ENCODE data around the gene PLEKHA6. TPM values are rescaled to one million over a fixed set of nuclear protein-coding genes. Genes with fewer than 3 reads are reported as not detected.

PLEKHA6 gene
- total and polyA plus RNA-seq, 7 experiments from 2014 or later, result 0.05 to 1.9 (median 0.46) TPM; not detected in 1

DNA sequence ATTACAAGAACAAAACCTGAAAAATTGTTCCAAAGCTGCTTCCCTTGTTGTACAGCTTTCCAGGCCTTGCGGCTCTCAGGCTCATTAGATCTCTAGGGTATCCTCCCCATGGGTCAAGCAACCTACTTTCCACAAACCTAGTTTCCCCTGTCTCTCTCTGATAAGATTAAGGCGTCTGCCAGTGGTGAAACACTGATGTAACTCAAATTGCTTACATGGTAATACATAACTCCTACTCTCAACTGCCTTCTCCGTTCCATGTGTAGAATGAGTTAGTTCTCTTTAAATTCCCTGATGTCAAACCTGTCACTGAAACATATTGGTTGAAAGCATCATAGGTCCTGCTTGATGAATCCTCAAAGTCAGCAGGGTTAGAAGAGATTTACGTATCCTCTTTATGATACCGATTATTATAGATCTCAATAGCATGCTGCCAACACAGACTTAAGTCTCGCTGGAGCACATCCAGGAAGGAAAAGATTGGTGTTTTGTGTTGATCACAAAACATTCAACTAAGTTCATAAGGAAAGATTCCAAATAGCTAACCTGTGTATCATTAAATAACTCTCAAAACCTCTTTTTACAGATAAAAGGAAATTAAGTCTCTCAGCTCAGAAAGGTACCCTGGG lies 41.3 kb upstream of the PLEKHA6 start:
- ATAC-seq (no peak), DNase-seq (no peak)
- Mint-ChIP-seq H3K4me1 (peaks cover 10 to 42% (median 26%) of the 10 kb centered on the region in 7 donors), H3K4me3 (no peak overlapping the region), H3K36me3 (peaks cover 0 to 23% (median 11%) of the 10 kb centered on the region in 5 donors), H3K9me3 (peaks cover 0 to 1% (median 0%) of the 10 kb centered on the region in 11 donors), H3K27me3 (no peaks in the 10 kb centered on the region), H3K27ac (peak overlapping the region in 7 of 9 donors; percentile 41 to 86 (median 62))
- intact Hi-C loops (cut with micrococcal nuclease), result no loop called here
- peaks cover 20 to 50% (median 25%) of the 10 kb centered on the region in 3 experiments for H3K36me3 ChIP-seq (ENCODE audit: control insufficient read depth in 2 of 3, insufficient read depth in 3 of 3, low read length in 3 of 3)
- H3K4me1 ChIP-seq (ENCODE audit: control insufficient read depth in 2 of 2, insufficient read depth in 2 of 2, low read length in 2 of 2), result peaks cover 11 to 14% of the 10 kb centered on the region in 2 donors
- ChIA-PET POLR2A (interaction anchor here (1.0 kb wide), 2 partner anchors 9 kb away, joined by 3 to 7 read pairs; no protein-coding TSS in a partner anchor), CTCF (interaction anchor here (1.2 to 5.6 kb wide), 2 partner anchors 13 to 237 kb away, joined by 3 to 46 read pairs; partner anchors contain the start of gene REN)
- H3K27ac ChIP-seq (ENCODE audit: low read depth, low read length), result peak overlapping the region; percentile 27
- no peaks in the 10 kb centered on the region for H3K27me3 ChIP-seq (ENCODE audit: control insufficient read depth in 2 of 2, insufficient read depth in 2 of 2, low read length in 2 of 2)
- no peaks in the 10 kb centered on the region for H3K9me3 ChIP-seq (ENCODE audit: control insufficient read depth in 2 of 3, low read length in 3 of 3)
- no peak overlapping the region for H3K4me3 ChIP-seq (ENCODE audit: low read length)

DNA sequence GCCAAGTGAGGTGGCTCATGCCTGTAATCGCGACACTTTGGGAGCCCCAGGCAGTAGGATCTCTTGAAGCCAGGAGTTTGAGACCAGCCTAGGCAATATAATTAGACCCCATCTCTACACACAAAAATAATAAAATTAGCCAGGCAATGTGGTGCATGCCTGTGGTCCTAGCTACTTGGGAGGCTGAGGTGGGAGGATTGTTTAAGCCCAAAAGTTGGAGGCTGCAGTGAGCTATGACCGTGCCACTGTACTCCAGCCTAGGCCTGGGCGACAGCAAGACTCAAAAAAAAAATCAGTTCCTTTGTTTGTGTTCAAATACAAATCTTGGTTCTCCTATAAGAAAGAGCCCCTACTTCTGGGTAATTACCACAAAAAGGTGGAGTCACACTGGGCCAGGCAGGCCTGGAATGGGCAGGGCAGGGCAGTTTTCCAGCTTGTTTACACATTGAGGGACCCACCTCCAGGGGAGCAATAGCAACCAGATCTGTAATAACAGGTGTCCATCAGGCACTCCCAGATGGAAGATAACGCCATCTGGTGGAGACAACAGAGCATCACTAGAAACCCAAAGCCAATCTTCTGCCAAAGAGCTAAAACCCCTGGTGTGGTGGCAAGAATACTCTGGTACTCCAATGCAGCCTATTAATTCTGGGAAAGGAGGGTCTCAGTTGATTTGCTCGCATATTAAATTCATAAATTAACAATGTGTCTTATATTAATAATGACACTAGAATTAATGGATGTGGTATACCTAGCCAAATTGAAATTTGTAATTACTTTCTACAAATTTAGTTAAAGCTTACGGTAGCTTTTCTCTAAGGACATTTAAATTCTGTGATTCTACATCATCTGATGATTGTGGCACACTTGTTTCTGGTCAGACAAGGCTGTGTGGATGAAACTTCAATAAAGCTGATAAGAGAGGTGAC lies 38.7 kb upstream of the PLEKHA6 start:
- Histone ChIP-seq H3K27me3 (ENCODE audit: control insufficient read depth in 2 of 2, insufficient read depth in 2 of 2, low read length in 2 of 2) (no peaks in the 10 kb centered on the region), H3K27ac (ENCODE audit: low read depth, low read length) (peak overlapping the region; percentile 54), H3K9me3 (ENCODE audit: control insufficient read depth in 2 of 3, low read length in 3 of 3) (no peaks in the 10 kb centered on the region), H3K4me3 (ENCODE audit: low read length) (no peak overlapping the region), H3K36me3 (ENCODE audit: control insufficient read depth in 2 of 3, insufficient read depth in 3 of 3, low read length in 3 of 3) (peaks cover 9 to 33% (median 10%) of the 10 kb centered on the region in 3 experiments), H3K4me1 (ENCODE audit: control insufficient read depth in 2 of 2, insufficient read depth in 2 of 2, low read length in 2 of 2) (no peaks in the 10 kb centered on the region)
- no peak overlapping the region for H3K4me3 Mint-ChIP-seq
- H3K36me3 Mint-ChIP-seq, result peaks cover 0 to 20% (median 8%) of the 10 kb centered on the region in 5 donors
- DNase-seq (peak in 8 of 9 donors; percentile 44 to 74 (median 66)), ATAC-seq (peak; percentile 92)
- ChIA-PET CTCF (interaction anchor here (0.6 to 5.6 kb wide), 15 partner anchors 9 to 1384 kb away, joined by 3 to 46 read pairs (median 4); partner anchors contain the start of gene REN), POLR2A (interaction anchor here (0.6 to 1.2 kb wide), 5 partner anchors 9 to 1305 kb away, joined by 3 to 7 read pairs (median 5); no protein-coding TSS in a partner anchor)
- intact Hi-C loops (cut with micrococcal nuclease), result loop anchor here (1.0 to 5.0 kb wide), 6 partner anchors 8 to 536 kb away; partner anchors contain the start of gene SNRPE (in 1 of the 2)
- no peaks in the 10 kb centered on the region for H3K27me3 Mint-ChIP-seq
- H3K4me1 Mint-ChIP-seq, result peaks cover 4 to 21% (median 8%) of the 10 kb centered on the region in 7 donors
- peak overlapping the region; percentile 55 to 91 (median 80) for H3K27ac Mint-ChIP-seq
- no peaks in the 10 kb centered on the region for H3K9me3 Mint-ChIP-seq

DNA sequence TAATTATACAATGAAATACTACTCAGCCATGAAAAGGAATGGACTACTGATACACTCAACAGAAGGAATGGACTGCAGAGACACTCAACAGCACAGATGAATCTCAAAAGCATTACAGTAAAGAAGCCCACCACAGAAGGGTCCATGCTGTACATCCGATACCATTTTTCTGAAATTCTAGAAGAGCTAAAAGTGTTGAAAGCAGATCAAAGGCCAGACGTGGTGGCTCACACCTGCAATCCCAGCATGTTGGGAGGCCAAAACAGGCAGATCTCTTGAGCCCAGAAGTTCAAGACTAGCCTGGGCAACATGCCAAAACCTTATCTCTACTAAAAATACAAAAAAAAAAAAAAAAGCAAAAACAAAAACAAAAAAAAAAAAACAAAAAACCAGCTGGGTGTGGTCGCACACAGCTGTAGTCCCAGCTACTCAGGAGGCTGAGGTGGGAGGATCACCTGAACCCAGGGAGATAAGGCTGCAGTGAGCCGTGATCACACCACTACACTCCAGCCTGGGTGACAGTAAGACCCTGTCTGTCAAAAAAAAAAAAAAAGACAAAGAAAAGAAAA lies 36.4 kb upstream of the PLEKHA6 start:
- peaks cover 0 to 18% (median 8%) of the 10 kb centered on the region in 5 donors for H3K36me3 Mint-ChIP-seq
- Histone ChIP-seq H3K9me3 (ENCODE audit: control insufficient read depth in 2 of 3, low read length in 3 of 3) (no peaks in the 10 kb centered on the region), H3K4me3 (ENCODE audit: low read length) (no peak overlapping the region), H3K36me3 (ENCODE audit: control insufficient read depth in 2 of 3, insufficient read depth in 3 of 3, low read length in 3 of 3) (peaks cover 7 to 26% (median 8%) of the 10 kb centered on the region in 3 experiments), H3K27ac (ENCODE audit: low read depth, low read length) (no peak overlapping the region), H3K4me1 (ENCODE audit: control insufficient read depth in 2 of 2, insufficient read depth in 2 of 2, low read length in 2 of 2) (peaks cover 0 to 3% of the 10 kb centered on the region in 2 donors), H3K27me3 (ENCODE audit: control insufficient read depth in 2 of 2, insufficient read depth in 2 of 2, low read length in 2 of 2) (no peaks in the 10 kb centered on the region)
- H3K4me3 Mint-ChIP-seq, result no peak overlapping the region
- intact Hi-C loops (cut with micrococcal nuclease), result loop anchor here in 1 of 2 donors (5.0 kb wide), 1 partner anchor 534 kb away; the partner anchor contains the start of gene SNRPE
- CTCF ChIA-PET, result interaction anchor here (0.7 to 5.6 kb wide), 2 partner anchors 232 to 335 kb away, joined by 3 to 46 read pairs; partner anchors contain the start of gene REN
- ATAC-seq (no peak), DNase-seq (no peak)
- POLR2A ChIA-PET, result interaction anchor here (0.7 to 1.0 kb wide), 2 partner anchors 11 to 16 kb away, joined by 3 to 4 read pairs; no protein-coding TSS in a partner anchor
- H3K27ac Mint-ChIP-seq, result peak overlapping the region in 3 of 9 donors; percentile 28 to 62 (median 45)
- no peaks in the 10 kb centered on the region for H3K9me3 Mint-ChIP-seq
- peaks cover 5 to 19% (median 15%) of the 10 kb centered on the region in 7 donors for H3K4me1 Mint-ChIP-seq
- no peaks in the 10 kb centered on the region for H3K27me3 Mint-ChIP-seq

DNA sequence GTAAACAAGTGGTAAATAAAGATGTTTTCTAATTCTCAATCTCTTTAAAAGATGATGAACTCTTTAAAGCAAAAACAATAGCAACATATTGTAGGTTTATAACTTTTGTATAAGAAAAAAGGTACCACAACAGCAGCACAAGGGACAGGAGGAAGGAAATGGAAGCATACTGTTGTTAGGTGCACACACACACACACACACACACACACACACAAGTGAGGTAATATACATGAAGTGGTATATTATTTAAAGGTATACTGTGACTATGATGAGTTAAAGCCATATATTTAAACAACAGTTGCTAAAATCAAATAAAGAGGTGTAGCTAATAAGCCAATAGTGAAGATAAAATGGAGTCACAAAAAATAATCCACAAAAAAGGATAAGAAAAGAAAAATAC lies 31.9 kb upstream of the PLEKHA6 start:
- H3K27ac Mint-ChIP-seq, result peak overlapping the region in 5 of 9 donors; percentile 25 to 82 (median 49)
- Histone ChIP-seq H3K4me1 (ENCODE audit: control insufficient read depth in 2 of 2, insufficient read depth in 2 of 2, low read length in 2 of 2) (peaks cover 0 to 12% of the 10 kb centered on the region in 2 donors), H3K27ac (ENCODE audit: low read depth, low read length) (no peak overlapping the region), H3K36me3 (ENCODE audit: control insufficient read depth in 2 of 3, insufficient read depth in 3 of 3, low read length in 3 of 3) (no peaks in the 10 kb centered on the region), H3K9me3 (ENCODE audit: control insufficient read depth in 2 of 3, low read length in 3 of 3) (no peaks in the 10 kb centered on the region), H3K27me3 (ENCODE audit: control insufficient read depth in 2 of 2, insufficient read depth in 2 of 2, low read length in 2 of 2) (no peaks in the 10 kb centered on the region), H3K4me3 (ENCODE audit: low read length) (no peak overlapping the region)
- H3K9me3 Mint-ChIP-seq, result no peaks in the 10 kb centered on the region
- ChIA-PET POLR2A (interaction anchor here (1.4 kb wide), 1 partner anchor 12 kb away, joined by 3 read pairs; no protein-coding TSS in a partner anchor), CTCF (interaction anchor here (0.7 kb wide), 1 partner anchor 10 kb away, joined by 3 read pairs; no protein-coding TSS in a partner anchor)
- intact Hi-C loops (cut with micrococcal nuclease), result loop anchor here in 1 of 2 donors (1.0 kb wide), 1 partner anchor 9 kb away; no protein-coding TSS in a partner anchor
- H3K27me3 Mint-ChIP-seq, result no peaks in the 10 kb centered on the region
- peaks cover 0 to 25% (median 22%) of the 10 kb centered on the region in 7 donors for H3K4me1 Mint-ChIP-seq
- ATAC-seq (no peak), DNase-seq (no peak)
- H3K36me3 Mint-ChIP-seq, result peaks cover 0 to 7% (median 5%) of the 10 kb centered on the region in 5 donors
- no peak overlapping the region for H3K4me3 Mint-ChIP-seq

- ChIA-PET POLR2A (interaction anchor here (1.4 kb wide), 1 partner anchor 11 kb away, joined by 3 read pairs; no protein-coding TSS in a partner anchor), CTCF (interaction anchor here (0.7 to 1.0 kb wide), 2 partner anchors 9 to 22 kb away, joined by 3 read pairs; no protein-coding TSS in a partner anchor)
- no peak for DNase-seq
- H3K9me3 ChIP-seq (ENCODE audit: control insufficient read depth in 2 of 3, low read length in 3 of 3), result no peaks in the 10 kb centered on the region
- no peaks in the 10 kb centered on the region for H3K27me3 ChIP-seq (ENCODE audit: control insufficient read depth in 2 of 2, insufficient read depth in 2 of 2, low read length in 2 of 2)
- no peak overlapping the region for H3K27ac ChIP-seq (ENCODE audit: low read depth, low read length)
- no peak overlapping the region for H3K4me3 ChIP-seq (ENCODE audit: low read length)
- intact Hi-C loops (cut with micrococcal nuclease), result loop anchor here in 1 of 2 donors (1.0 kb wide), 1 partner anchor 9 kb away; no protein-coding TSS in a partner anchor
- no peak for ATAC-seq
- Mint-ChIP-seq H3K4me1 (peaks cover 0 to 25% (median 22%) of the 10 kb centered on the region in 7 donors), H3K27ac (peak overlapping the region in 8 of 9 donors; percentile 6 to 82 (median 38)), H3K4me3 (peak overlapping the region in 1 of 10 donors; percentile 8), H3K9me3 (no peaks in the 10 kb centered on the region), H3K36me3 (peaks cover 0 to 6% (median 5%) of the 10 kb centered on the region in 5 donors), H3K27me3 (no peaks in the 10 kb centered on the region)
- H3K36me3 ChIP-seq (ENCODE audit: control insufficient read depth in 2 of 3, insufficient read depth in 3 of 3, low read length in 3 of 3), result no peaks in the 10 kb centered on the region
- peaks cover 0 to 12% of the 10 kb centered on the region in 2 donors for H3K4me1 ChIP-seq (ENCODE audit: control insufficient read depth in 2 of 2, insufficient read depth in 2 of 2, low read length in 2 of 2)
These were observed 31.2 kb upstream of the PLEKHA6 start for GRCh38 chr1:204390751-204391466.
